Fibroblast of skin of back (primary cell): Measurements from ENCODE around the gene CA11.
A peak's percentile ranks its signal among the peaks of the same experiment; 100 is the strongest.

Experiments
- DNase-seq: peaks from one replicate; pipeline ENCODE4 v3.0.0-alpha.2; 2013

CA11 gene

DNA sequence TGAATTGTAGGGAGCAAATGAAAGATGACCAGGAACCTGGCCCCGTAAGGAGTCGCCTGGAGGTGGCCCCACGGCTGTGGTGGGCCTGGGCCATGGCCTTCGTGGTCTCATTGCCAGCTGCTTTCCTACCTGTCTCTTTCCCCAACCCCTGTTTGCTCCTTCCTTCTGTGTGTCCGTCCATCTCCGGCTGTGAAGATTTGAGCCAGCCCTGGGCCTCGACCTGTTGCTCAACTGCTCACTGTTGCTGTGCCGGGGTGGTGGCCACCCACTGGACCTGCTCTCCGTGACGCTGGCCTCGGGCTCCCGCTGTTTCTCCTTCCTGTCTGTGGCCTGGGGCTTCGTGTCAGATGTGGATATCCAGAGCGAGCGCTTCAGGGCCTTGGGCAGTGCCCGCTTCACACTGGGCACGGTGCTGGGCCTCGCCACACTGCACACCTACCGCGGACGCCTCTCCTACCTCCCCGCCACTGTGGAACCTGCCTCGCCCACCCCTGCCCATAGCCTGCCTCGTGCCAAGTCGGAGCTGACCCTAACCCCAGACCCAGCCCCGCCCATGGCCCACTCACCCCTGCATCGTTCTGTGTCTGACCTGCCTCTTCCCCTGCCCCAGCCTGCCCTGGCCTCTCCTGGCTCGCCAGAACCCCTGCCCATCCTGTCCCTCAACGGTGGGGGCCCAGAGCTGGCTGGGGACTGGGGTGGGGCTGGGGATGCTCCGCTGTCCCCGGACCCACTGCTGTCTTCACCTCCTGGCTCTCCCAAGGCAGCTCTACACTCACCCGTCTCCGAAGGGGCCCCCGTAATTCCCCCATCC is 17.3 kb downstream of the CA11 start:
- no peak for DNase-seq

DNA sequence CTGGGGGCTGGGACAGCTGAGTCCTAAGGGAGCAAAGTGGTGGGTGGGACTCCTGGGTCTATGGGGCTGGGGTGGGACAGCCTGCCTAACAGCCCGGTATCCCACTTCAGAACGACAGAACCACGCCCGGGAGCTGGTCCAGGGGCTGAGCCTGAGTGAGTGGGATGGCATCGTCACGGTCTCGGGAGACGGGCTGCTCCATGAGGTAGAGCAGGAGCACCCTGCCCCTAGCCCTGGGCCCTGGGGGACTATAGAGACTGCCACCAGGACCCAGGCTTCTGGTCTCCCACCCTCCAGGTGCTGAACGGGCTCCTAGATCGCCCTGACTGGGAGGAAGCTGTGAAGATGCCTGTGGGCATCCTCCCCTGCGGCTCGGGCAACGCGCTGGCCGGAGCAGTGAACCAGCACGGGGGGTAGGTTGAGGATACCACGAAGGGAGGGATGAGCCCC is 18.1 kb downstream of the CA11 start:
- no peak for DNase-seq

DNA sequence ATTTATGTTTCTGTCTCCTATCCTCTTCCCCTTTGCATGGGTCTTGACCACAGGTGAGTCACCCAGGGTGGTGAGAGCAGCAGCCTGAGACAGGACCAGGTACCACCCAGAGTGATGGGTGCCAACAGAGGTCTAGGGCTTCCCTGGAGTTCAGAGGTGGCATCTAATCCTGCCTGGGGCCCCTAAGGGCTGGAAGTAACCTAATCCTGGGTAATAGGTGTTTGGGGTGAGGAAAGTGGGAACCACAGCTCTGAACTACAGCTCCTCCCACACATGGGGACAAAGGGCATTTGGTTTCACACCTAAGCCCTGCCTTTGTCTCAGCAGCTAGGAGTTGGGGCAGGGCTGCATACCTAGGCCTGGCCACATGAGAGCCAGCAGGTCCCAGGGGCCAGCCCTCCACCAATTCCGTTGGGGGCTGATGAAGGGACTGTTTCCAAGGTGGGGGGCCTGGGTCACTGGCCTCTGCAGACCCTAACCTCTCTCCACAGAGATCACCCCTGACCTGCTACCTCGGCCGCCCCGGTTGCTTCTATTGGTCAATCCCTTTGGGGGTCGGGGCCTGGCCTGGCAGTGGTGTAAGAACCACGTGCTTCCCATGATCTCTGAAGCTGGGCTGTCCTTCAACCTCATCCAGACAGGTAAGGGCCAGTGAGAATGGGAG is 18.7 kb downstream of the CA11 start:
- no peak for DNase-seq

DNA sequence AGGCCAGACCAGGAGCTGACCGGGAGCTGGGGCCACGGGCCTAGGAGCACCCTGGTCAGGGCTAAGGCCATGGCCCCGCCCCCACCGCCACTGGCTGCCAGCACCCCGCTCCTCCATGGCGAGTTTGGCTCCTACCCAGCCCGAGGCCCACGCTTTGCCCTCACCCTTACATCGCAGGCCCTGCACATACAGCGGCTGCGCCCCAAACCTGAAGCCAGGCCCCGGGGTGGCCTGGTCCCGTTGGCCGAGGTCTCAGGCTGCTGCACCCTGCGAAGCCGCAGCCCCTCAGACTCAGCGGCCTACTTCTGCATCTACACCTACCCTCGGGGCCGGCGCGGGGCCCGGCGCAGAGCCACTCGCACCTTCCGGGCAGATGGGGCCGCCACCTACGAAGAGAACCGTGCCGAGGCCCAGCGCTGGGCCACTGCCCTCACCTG is 20.1 kb downstream of the CA11 start:
- DNase-seq: no peak

DNA sequence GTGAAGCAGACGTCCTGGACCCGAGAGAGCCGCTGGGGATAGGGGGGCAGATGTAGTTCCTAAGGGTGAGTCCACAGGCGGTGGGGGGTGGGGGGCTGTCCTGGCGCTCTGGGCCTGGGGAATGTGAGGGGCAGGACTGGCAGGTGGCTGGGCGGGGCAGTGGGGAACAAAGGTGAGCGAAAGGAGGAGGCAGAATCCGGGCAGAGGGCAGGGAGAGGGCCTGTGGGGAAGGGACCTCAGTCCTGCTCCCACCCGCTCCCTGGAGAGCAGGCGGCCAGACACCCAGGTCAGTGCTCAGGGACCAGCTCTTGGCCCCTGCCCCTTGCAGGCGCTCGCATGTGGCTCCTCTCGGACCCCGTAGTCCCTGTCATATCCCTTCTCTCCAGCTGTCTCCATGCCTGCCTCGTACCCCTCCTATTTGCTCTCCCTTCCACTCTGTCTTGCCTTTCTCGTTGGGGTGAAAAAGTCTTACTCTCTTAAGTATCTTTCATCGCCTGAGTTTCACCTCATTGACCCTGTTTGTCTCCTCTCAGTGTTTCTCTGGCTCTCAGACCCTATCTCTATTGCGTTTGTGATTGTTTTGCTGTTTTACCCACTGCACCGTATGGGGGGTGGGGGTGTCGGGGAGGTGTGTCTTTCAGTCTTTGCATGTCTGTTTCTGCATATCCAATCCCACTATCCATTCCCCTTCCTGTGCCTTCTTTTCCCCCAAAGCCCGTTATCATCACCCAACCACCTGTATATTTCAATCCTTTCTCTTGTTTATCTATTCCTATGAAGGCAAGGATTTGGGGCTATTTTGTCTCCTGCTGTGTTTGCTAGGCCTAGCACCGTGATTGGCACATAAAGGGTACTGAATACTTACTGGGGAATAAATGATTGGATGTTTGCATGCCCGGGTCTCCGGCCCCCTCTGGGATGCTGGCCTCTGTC is 20.9 kb downstream of the CA11 start:
- DNase-seq: no peak

DNA sequence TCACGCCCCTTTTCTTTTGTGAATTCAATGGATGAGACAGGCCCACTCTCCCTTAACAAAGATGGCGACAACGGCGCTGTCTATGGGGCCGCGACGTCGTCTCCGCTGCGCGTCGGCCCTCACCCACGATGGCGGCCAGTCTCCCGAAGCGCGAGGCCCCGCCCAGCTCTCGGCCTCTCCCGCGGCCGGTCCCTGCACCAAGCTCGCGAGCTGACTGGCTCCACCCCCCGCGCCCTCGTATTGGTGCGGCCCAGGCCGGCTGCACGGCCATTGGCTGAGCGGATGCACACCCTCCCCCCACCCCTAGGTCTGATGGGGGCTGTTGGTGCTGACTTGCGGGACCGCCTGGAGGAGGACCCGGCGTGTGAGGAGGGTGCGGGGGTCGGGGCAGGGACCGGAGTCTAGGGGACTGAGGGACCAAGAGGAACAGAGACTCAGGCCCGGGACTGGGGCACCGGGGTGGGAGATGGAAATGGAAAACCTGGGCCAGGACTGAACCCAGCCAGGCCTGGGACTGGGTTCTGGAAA is 21.9 kb downstream of the CA11 start:
- peak; percentile 98 for DNase-seq

DNA sequence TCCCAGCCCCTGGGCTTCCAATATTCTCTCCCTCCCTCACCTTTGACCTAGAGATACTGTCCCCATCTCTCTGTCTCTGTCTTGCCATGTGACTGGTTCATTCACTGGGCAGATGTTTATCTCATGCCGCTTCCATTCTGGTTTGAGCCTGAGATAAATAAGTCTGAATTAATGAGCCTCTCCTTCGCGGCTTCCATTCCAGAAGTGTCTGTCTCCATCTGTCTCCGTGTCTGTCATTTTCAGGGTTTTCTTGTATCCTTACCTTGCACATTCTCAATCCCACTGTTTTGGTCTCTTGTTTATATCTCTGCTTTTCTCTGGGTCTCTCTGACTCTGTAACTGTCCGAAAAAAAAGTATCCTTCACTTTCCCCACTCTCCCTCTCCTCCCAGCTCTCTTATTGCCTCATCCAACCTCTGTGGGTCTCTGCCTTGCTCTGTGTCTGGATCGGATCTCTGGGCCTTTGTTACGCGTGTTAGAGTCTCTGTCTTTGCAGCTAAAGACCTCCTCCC is 22.4 kb downstream of the CA11 start:
- DNase-seq: no peak

DNA sequence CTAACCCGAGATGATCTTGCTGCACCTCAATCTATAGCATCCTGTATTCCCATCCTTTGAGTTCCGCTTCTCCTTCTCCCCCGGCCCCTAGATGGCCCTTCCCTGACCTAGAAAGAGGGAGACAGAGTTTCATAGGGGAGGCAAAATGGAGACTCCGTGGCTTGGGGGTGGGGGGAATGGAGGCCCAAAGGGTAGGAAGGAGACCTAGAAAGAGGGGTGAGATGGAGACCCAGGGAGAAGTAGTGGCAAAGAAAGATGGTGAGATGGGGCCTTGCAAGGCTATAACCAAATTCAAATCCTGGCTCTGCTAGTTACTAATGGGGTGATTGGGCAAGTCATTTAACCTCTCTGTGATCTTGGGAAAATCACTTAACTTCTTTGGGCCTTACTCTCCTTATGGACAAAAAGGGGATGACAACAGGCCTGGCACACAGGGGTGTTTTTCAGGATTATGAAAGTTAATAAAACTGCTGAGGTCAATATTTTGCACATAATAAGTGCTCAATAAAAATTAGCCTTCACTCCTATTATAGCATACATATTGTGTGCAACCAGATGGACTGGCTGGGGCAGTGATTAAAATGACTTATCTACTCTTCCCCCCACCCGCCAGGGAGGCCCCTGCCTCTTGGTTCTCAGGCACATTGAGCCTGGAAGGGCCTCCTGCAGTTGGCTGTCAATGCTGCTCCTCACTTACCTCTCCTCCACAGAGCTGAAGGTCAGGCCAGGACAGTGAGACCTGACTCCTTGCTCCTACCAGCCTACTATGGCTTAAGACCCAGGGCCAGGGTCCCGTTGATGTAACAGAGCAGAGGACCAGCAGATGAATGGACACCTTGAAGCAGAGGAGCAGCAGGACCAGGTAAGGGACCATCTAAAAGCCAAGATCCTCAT is 26.0 kb downstream of the CA11 start:
- DNase-seq: no peak

DNA sequence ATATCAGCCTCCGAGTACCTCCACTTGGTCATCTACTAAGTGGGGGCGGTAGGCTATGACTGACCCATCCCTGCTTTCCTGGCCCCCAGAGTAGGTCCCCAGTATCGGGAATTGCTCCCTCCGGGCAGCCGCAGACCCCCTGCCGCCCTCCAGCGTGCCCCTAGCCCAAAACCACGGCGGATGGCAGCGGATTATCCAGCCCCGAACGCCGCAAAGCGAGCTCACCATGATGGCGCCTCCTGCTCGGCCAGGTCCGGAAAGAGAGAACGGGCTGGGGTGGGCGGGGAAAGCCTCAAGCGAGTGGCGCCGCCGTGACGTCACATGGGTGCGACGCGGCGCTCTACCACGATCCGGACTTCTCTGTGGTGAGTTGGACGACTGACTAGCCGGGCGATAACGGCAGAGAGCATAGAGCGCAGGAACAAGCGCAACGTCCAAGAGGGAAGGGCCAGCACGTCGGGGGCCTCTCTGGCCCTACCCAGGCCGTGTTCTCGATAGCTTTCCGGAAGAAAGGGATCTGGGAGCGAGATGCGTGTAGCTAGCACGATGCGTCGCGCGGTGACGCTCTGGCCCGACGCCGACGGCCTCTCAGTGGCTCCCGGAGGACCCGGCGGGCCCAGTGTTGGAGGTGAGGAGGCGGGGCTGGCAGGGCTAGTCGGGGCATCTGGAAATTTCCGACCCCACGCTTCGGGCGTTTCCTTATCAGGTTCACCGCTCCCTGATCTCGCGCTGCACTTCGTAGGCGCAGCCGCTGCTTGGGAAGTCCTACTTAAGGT is 26.9 kb downstream of the CA11 start, which contains the start of the genes RPL18 and SPHK2:
RPL18 (minus strand) TSS at position 263 of the 776 bp plus-strand sequence; CDS start at position 228, 35 bp downstream.
SPHK2 (plus strand) TSS at position 591 of the 776 bp plus-strand sequence. CDS start 1,009 bp downstream, outside the sequence.
- DNase-seq: peak; percentile 100

DNA sequence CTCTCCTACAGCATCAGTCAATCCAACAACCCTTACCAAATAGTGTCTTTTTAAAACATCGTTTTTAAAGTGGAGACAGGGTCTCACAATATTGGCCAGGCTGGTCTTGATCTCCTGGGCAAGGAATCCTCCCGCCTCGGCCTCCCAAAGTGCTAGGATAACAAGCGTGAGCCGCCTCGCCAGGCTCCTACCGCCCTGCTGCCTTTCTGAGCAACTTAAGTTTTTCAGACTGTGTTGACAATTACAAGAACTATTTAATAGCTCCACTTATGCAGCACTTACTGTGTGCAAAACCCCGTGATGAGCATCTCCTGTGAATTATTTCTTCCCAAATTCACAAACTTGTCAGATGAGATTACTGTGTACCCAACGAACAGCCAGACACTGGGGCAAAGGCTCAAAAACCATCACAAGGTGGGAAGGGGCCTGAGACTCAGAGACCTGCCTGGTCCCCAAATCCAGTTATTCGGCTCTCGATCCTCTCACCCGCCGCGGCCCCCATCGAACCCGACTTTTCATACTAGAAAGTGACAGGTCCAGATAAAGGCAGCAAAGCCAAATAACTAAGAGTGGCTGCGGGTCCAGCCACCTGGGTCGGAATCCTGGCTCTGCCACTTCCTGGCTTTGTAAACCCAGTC is 27.6 kb downstream of the CA11 start:
- DNase-seq: no peak

DNA sequence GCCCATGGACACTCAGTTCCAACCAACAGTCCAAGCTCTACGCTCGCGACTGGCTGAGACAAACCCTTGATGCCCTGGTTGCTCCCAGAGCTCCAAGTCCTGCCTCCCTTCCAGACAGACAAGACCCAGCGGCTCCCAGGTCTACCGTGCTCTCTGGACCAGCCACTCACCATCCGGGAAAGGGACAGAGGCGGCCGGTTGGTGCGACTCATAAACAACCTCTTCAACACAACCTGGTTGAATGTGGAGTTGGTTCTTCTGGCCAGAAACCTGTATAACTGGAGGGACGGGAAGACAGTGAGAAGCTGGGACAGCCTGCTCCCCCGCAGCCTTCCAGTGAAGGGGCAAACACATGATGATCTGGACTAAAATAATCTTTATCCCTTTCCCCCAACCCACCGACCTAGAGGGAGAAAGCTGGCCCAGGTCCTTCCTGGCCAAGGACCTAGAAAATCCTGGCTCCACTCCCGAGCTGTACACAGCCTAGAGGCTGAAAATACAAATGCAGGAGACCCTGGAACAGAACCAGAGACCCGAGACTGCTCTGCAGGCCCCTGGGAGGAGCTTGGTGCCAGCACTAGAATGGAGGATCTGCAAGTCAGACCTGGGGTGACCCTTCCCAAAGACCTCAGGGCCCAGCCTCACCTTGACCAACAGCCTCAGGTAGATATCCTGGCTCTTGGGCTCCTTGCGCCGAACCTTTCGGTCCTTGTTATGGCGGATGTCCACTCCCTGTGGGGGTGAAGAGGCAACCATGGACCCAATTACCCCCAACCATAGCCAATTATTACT is 28.6 kb downstream of the CA11 start:
- DNase-seq: no peak

DNA sequence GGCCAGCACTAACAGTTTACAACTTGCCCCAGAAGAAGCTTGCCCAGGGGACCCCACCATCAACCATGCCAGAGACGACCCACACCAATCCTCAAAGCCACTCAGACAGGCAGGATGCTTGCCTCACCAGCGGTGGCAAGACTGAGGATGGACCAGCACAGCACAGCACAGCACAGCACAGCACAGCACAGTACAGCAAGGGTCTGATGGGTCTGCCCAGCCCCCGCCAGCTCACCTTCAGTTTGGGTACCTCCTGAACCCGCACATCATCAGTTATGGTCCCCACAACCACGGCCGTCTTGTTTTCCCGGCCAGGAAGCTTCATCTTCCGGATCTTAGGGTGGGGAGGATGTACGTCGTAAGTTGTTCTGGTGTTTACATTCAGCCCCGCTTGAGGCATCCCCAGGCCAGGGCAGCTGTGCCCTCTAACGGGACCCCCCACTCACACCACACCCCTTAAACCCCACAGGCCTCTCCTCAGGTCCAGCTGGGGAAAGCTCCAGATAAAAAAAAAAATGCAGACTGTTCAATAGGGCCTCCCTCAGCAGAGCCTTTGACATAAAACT is 29.4 kb downstream of the CA11 start:
- DNase-seq: no peak

DNA sequence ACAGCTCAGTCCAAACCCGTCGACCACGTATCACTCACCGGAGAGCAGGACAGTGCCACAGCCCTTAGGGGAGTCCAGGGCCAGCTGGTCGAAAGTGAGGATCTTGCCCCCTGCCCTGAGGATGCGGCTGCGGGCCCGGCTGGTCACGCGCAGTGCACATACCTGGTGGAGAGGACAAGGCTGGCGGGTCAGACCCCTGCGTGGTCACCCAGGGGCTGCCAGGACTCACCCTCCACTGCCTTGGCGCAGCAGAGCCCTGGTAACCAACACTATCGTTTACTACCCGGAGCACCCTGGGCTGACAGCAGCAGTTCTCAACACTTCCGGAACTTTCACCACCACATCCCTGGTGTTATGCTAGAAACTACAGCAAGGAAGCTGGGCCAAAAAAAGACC is 29.9 kb downstream of the CA11 start:
- DNase-seq: no peak

DNA sequence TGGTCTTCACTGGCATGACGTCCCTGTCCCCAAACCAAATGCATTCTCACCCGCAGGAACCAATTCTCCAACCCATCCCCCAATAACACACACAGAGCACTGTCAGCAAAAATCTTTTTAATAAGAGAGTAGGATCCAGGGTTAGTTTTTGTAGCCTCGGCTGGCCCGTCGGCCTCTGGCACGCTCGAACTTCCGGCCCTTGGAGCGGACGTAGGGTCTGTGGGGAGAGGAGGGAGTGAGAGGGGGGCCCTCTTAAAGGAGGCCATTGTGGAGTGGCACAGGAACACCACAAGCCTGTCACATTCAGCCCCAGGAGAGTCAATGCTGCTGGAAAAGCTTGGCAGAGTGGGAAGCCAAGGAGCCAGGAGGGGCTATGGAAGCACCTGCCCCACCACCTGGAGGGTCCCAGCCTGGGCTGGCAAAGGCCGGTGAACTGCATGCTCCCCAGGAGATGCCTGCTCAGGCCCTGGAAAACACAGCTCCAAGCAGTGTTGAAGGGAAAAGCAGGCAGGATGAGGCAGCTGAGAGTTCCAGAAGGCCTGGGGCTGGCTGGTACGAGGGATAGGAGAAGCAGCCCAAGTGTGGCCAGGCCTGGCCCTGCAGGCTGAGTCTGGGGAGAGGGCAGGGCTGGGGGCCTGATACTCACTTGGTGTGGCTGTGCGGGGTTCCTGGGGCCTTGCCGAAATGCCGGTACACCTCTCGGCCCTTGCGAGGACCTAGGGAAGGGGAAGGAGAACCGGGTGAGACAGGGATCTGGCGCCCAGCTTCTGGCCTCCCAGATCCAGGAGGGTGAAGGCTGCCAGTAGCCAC is 30.6 kb downstream of the CA11 start:
- no peak for DNase-seq

DNA sequence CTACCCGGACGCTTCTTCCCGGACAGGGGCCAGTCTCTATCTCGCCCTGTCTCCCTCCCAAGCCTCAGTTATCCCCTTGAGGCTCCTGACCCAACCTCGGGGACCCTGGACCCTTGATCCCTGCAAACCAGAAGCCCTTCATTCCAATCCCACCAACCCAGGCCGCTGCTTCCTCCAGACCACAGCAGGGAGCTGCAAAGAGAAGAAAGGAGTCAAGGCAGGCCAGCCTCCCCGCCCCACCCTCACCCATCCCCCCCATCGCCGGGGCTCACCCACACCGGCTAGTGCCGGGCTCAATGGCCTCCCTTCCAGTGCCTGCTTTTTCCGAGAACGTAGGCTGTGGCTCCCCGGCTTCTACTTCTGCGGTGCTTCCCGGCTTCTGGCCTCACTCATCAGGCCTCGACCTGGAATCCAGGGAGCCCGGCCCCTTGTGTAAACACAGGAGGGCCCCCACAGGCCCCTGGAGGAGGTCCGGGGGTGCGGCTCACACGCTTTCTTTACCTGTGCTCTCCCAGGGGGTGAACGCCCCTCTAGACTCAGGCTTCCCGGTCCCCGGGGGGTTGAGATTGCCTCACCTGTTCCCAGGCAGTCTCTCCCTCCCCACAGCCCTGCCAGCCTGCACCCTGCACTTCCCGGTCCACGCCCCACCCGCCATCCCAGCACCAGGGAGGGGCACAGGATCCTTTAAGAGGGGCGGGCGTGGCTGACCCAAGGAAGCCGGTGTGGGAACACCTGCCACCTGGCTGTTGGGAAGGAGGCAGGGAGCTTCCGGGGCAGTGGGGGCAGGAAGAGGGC is 31.4 kb downstream of the CA11 start, which contains the start of gene FAM83E:
FAM83E (minus strand) TSS at position 641 of the 795 bp plus-strand sequence. CDS start 1,704 bp downstream, outside the sequence.
- no peak for DNase-seq

DNA sequence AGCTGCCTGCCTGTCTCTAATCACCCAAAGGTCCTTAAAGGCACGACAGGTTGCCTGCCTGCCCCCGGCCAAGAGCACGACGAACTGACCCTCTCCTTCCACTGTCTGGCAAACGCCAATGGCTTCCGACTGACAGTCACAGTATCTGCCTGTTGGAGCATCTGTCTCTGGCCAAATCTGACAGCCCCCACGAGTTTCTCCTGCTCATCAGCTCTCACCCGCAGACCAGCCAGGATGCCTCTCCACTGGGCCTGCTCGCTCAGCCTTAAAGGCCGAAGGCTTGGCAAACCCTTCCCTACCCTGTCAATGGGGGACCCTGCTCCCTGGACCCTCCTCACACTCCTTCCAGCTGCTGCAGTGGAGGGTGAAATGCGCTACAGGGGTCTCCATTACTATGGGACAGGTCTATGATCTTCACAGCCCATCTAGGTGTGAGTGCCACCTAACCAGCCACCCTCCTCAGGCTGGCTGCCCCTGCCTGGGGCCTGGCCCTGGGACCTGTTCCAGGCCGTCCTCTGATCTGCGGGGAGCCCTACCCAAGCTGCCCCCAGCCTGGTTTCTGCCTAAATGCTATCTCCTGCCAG is 32.0 kb downstream of the CA11 start:
- no peak for DNase-seq
